Measurements from ENCODE around the gene ACSL1.

GRCh38 chr4:184803133-184803532 is 22.6 kb downstream of the ACSL1 start:
- TF ChIP-seq EZH2 (IDR thresholded peaks at IDR 0.05) (no peak), POLR2AphosphoS5 (IDR thresholded peaks at IDR 0.05; ENCODE audit: borderline replicate concordance, low read depth, low read length) (no peak)
